Measurements from ENCODE around the gene CCDC138.

- no peak for TF ChIP-seq TARDBP (CRISPR knock-in tag; IDR thresholded peaks at IDR 0.05)
- TF ChIP-seq NFIC (IDR thresholded peaks at IDR 0.05; ENCODE audit: low read length): no peak
- no peak for TF ChIP-seq CTCF (CRISPR knock-in tag; IDR thresholded peaks at IDR 0.05)
- TF ChIP-seq MLX (CRISPR knock-in tag; IDR thresholded peaks at IDR 0.05): no peak
- TF ChIP-seq HDAC2 (CRISPR knock-in tag; IDR thresholded peaks at IDR 0.05): no peak
- TF ChIP-seq ZBTB49 (CRISPR knock-in tag; IDR thresholded peaks at IDR 0.05; ENCODE audit: borderline replicate concordance): no peak
These were observed 60.4 kb downstream of the CCDC138 start for GRCh38 chr2:108847000-108847399.

Data from HepG2 (cell line).